ENCODE measurements around the gene VTI1A.

Gene VTI1A

GRCh38 chr10:112644265-112644645, 197.2 kb downstream of the VTI1A start:
- DNase-seq = no peak

DNA sequence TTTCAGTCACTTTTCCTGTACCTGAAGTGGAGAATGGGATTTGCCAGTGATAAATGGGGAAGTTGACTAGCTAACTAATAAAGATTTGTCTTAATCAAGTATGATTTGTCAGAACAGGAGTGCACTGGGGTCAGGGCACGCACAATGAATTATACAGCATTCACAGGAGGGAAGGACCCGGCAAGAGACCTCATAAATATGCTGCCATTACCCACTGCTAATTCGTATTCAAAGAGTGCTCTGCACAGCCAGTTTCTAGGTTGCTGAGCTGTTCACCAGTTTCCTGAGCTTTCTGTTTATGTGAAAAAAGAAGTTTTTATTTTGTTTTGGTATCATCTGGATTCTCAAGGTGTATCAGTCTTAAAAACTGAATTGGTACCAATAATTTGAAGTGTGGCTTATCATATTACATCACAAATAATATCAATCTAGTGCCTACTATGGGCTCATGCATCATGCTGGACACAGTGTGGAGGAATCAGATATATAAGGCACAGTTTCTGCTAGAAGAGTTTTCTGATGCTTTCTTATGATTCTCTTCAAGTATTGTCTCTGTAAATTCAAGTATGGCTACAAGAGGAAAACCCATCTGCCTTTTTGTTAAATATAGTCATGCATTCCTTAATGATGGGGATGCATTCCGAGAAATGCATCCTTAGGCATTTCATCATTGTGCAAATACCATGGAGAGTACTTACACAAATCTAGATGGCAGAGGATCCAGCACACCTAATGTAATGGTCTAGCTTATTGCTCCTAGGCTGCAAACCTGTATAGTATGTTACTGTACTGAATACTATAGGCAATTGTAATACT, 202.2 kb downstream of the VTI1A start:
- no peak for DNase-seq

GRCh38 chr10:112649822-112650152, 202.8 kb downstream of the VTI1A start:
- no peak for DNase-seq

GRCh38 chr10:112650588-112651030, 203.6 kb downstream of the VTI1A start:
- DNase-seq = no peak

GRCh38 chr10:112653215-112653614, 206.2 kb downstream of the VTI1A start:
- DNase-seq = no peak

- no peak for DNase-seq
Observed at GRCh38 chr10:112653851-112654250, 206.8 kb downstream of the VTI1A start.

GRCh38 chr10:112654794-112655193, 207.8 kb downstream of the VTI1A start:
- no peak for DNase-seq

- DNase-seq = no peak
Observed at GRCh38 chr10:112655722-112656121, 208.7 kb downstream of the VTI1A start.

DNA sequence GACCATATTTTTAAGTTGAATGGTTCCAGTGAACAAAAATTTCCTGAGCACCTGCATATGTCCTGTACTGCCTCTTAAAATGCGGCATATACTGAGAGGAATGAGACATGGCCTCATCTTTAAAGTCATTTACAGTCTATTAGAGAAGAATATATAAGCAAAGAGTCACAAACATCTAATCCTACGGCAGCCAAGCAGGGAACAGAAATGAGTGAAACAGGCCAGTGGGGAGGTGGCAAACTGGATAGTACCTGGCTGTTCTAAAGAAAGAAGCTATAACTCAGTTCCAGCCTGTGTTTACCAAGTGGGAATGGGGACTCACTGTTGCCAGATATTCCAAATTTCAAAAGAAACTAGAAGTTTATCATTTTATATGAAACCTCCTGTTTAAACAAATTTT, 211.4 kb downstream of the VTI1A start:
- no peak for DNase-seq

- DNase-seq = no peak
Observed at GRCh38 chr10:112658900-112659638, 212.1 kb downstream of the VTI1A start.

- no peak for DNase-seq
Observed at GRCh38 chr10:112663234-112664125, 216.5 kb downstream of the VTI1A start.

- no peak for DNase-seq
Observed at GRCh38 chr10:112666094-112666493, 219.1 kb downstream of the VTI1A start.

- DNase-seq = no peak
Observed at GRCh38 chr10:112669989-112670388, 223.0 kb downstream of the VTI1A start.

GRCh38 chr10:112671743-112672142, 224.7 kb downstream of the VTI1A start:
- no peak for DNase-seq

- DNase-seq = no peak
Observed at GRCh38 chr10:112672706-112673105, 225.7 kb downstream of the VTI1A start.

- no peak for DNase-seq
Observed at GRCh38 chr10:112675560-112676083, 228.6 kb downstream of the VTI1A start.

- DNase-seq = no peak
Observed at GRCh38 chr10:112677689-112678088, 230.7 kb downstream of the VTI1A start.

DNA sequence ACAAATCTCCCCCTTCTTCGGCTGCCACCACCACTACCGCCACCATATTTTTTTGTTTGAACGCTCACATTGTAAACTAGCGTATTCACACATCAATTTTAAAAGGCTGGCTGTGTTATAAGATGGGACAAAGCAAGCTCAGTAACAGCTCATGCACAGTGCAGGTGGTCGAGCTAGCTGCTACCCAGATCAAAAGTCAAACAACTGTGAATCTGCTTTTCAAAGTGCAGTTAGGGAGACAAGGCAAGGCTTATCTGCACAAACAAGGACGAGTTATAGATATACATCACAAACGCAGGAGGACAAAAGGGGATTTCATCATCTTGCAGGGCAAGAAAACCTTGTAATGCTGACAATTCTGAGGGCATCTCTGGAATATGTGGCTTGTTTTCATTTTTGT, 231.6 kb downstream of the VTI1A start:
- DNase-seq = no peak

GRCh38 chr10:112678987-112679386, 232.0 kb downstream of the VTI1A start:
- no peak for DNase-seq

GRCh38 chr10:112679392-112679791, 232.4 kb downstream of the VTI1A start:
- DNase-seq = no peak

DNA sequence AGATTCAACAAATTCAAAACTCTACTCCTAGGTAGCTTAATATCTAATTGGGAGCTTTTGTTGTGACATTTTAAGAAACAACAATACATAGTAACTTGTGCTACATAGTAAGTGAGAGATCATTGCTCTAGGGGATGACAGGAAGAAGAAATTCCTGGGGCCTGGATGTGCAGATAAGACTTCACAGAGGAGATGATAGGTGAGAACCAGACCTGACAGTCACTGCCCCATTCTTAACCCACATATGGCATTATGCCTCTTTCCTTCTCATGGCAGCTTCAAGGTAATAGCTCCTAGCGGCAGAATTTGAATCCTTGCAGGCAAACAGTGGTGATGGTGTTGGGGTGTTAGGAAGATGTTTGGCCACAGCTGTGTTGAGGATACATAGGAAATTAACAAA, 233.6 kb downstream of the VTI1A start:
- DNase-seq = no peak

- no peak for DNase-seq
Observed at GRCh38 chr10:112687647-112688046, 240.6 kb downstream of the VTI1A start.

All from stimulated activated CD4-positive, alpha-beta T cell treated with anti-CD3 and anti-CD28 coated beads, Interleukin-2, amount 100 ng/mL, for 24 hours (primary cell).